Activated CD8-positive, alpha-beta memory T cell treated with anti-CD3 and anti-CD28 coated beads, Interleukin-2, amount 50 U/mL, for 24 hours (primary cell): ENCODE data around the gene GCH1.

Experiments used
- DNase-seq: peaks from one replicate; pipeline ENCODE4 v3.0.0-alpha.2; 2020; ENCODE audit errors: extremely low read depth

The GCH1 gene

GRCh38 chr14:54797986-54798385 is 104.6 kb downstream of the GCH1 start:
- no peak for DNase-seq

- no peak for DNase-seq
These were observed 105.1 kb downstream of the GCH1 start for GRCh38 chr14:54797556-54797955.

- no peak for DNase-seq
These were observed 105.7 kb downstream of the GCH1 start for GRCh38 chr14:54796961-54797360.

- DNase-seq: no peak
These were observed 107.8 kb downstream of the GCH1 start for GRCh38 chr14:54794796-54795195.

GRCh38 chr14:54794159-54794558 is 108.5 kb downstream of the GCH1 start:
- no peak for DNase-seq

GRCh38 chr14:54792288-54792687 is 110.3 kb downstream of the GCH1 start:
- no peak for DNase-seq
